GM12891 (cell line): ENCODE measurements around the gene KCTD2.

Source experiments
- POLR2A ChIP-seq: IDR thresholded peaks from 2 replicates; pipeline ENCODE4 v1.6.1; 2011; ENCODE audit warnings: low read depth, low read length, control low read depth
- POLR2AphosphoS5 ChIP-seq: IDR thresholded peaks from 2 replicates; pipeline ENCODE4 v1.6.1; 2011; ENCODE audit warnings: low read depth, low read length, control low read depth
- POU2F2 ChIP-seq: IDR thresholded peaks from 2 replicates; pipeline ENCODE4 v1.6.1; 2011; ENCODE audit warnings: low read depth, mild to moderate bottlenecking, control low read depth, low read length, moderate library complexity
- TAF1 ChIP-seq: IDR thresholded peaks from 2 replicates; pipeline ENCODE4 v1.6.1; 2011; ENCODE audit warnings: low read depth, low read length, control low read depth

DNA sequence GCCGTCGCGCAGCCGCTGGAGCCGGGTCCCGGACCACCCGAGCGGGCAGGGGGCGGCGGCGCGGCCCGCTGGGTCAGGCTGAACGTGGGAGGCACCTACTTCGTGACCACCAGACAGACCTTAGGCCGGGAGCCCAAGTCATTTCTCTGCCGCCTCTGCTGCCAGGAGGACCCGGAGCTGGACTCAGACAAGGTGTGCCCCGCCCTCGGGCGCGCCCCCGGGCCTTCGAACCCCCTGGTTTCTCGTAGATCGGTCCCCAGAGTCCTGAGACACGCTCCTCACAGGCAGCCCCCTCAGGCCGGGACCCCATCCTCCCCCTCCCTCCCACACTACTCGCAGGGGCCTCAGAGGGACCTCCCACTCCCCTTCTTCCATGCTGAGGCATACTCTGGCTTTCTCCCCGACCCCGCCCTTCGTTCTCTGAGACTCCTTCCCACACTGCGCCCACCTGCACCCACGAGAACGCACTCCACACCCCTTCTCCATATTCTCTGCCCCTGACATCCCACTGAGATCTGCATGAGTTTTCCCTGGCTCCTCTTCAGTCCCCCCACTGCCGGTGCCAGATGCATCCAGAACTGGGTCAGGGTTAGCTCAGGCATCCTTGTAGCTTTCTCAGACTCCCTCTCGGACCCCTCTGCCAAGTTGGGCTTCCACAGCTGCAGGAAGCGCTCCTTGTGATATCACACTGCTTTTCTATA, 523 bp downstream of the KCTD2 start:
- TF ChIP-seq POLR2AphosphoS5 (no peak), POLR2A (no peak), TAF1 (no peak), POU2F2 (no peak)
